Sigmoid colon (tissue), 3 donors: Measurements from ENCODE around the gene TELO2.

Experiments used
- CTCF ChIP-seq, 4 experiments: fragments of 450-650 bp in 3 of 4; fragments of 200-600 bp in 1 of 4; IDR thresholded peaks; one replicate each; pipeline ENCODE4 v1.5.1; 2016 to 2019; ENCODE audit warnings: antibody characterized with exemption in 4 of 4, mild to moderate bottlenecking in 3 of 4, moderate library complexity in 2 of 4
- POLR2A ChIP-seq, 2 donors: fragments of 450-650 bp; IDR thresholded peaks; one replicate each; pipeline ENCODE4 v1.6.1; 2016; ENCODE audit warnings: antibody characterized with exemption in 2 of 2, mild to moderate bottlenecking in 2 of 2, moderate library complexity in 2 of 2

GRCh38 chr16:1511662-1512569 is 18.8 kb downstream of the TELO2 start:
- TF ChIP-seq CTCF (IDR thresholded peaks at IDR 0.05) (no peak), POLR2A (IDR thresholded peaks at IDR 0.05) (no peak)
